Stimulated activated naive CD4-positive, alpha-beta T cell (primary cell): ENCODE results near the gene PRDM9.
"Not testable (repeated sequence)": the region's sequence is repeated elsewhere in the genome, so short reads cannot be mapped to it uniquely, and the experiment has no call there.

Experiments
- DNase-seq, 6 experiments: peaks; one replicate each; lab custom pipeline; 2025; lab: John Stamatoyannopoulos, UW

The PRDM9 gene

GRCh38 chr5:23507278-23507685, at the start of gene PRDM9:
Gene PRDM9, plus strand, starts transcription at chr5:23507609. Its CDS starts 1,425 bp downstream, at chr5:23509034.
- peak in 1 of 6 experiments; percentile 9 for DNase-seq

- DNase-seq, result no peak
Observed at GRCh38 chr5:23457780-23458179, 49.6 kb upstream of the PRDM9 start.

- no peak for DNase-seq
Observed at GRCh38 chr5:23459214-23459613, 48.2 kb upstream of the PRDM9 start.

GRCh38 chr5:23461576-23461975, 45.8 kb upstream of the PRDM9 start:
- no peak for DNase-seq

GRCh38 chr5:23466401-23466912, 41.0 kb upstream of the PRDM9 start:
- no peak for DNase-seq

GRCh38 chr5:23468658-23469057, 38.8 kb upstream of the PRDM9 start:
- DNase-seq, result no peak

- DNase-seq, result no peak
Observed at GRCh38 chr5:23473915-23474314, 33.5 kb upstream of the PRDM9 start.

GRCh38 chr5:23474315-23474714, 33.1 kb upstream of the PRDM9 start:
- DNase-seq, result no peak

- no peak for DNase-seq
Observed at GRCh38 chr5:23476580-23476979, 30.8 kb upstream of the PRDM9 start.

- no peak for DNase-seq
Observed at GRCh38 chr5:23482642-23483041, 24.8 kb upstream of the PRDM9 start.

GRCh38 chr5:23483090-23483489, 24.3 kb upstream of the PRDM9 start:
- DNase-seq, result no peak

- no peak for DNase-seq
Observed at GRCh38 chr5:23484096-23484495, 23.3 kb upstream of the PRDM9 start.

GRCh38 chr5:23486227-23486626, 21.2 kb upstream of the PRDM9 start:
- DNase-seq, result not testable (repeated sequence)

GRCh38 chr5:23490993-23491392, 16.4 kb upstream of the PRDM9 start:
- DNase-seq, result no peak

GRCh38 chr5:23494558-23494957, 12.9 kb upstream of the PRDM9 start:
- DNase-seq, result no peak

- no peak for DNase-seq
Observed at GRCh38 chr5:23496576-23496975, 10.8 kb upstream of the PRDM9 start.

- DNase-seq, result no peak
Observed at GRCh38 chr5:23506329-23507236, 826 bp upstream of the PRDM9 start.

- not testable (repeated sequence) for DNase-seq
Observed at GRCh38 chr5:23510434-23510833, 3.0 kb downstream of the PRDM9 start.

- DNase-seq, result no peak
Observed at GRCh38 chr5:23522553-23522952, 15.1 kb downstream of the PRDM9 start.

- no peak for DNase-seq
Observed at GRCh38 chr5:23523031-23523430, 15.6 kb downstream of the PRDM9 start.

- DNase-seq, result no peak
Observed at GRCh38 chr5:23523998-23524397, 16.6 kb downstream of the PRDM9 start.

- DNase-seq, result no peak
Observed at GRCh38 chr5:23525751-23526150, 18.3 kb downstream of the PRDM9 start.

- not testable (repeated sequence) for DNase-seq
Observed at GRCh38 chr5:23526616-23527015, 19.2 kb downstream of the PRDM9 start.
